ENCODE data around the gene PEAR1. TPM values are rescaled to one million over a fixed set of nuclear protein-coding genes. Genes with fewer than 3 reads are reported as not detected.

Gene PEAR1
- total and polyA plus RNA-seq, 2 of the 4 experiments (the other 2 are of a cell fraction) = 2.0 to 44.4 TPM

GRCh38 chr1:156947127-156947526 lies 53.6 kb downstream of the PEAR1 start:
- no peak for ATAC-seq (ENCODE audit: low read depth)
- in situ Hi-C loops (cut with MboI; ENCODE audit: low sequenced_read_pairs) (no loop called here), intact Hi-C loops (cut with micrococcal nuclease) (no loop called here), dilution Hi-C loops (cut with HindIII; ENCODE audit: low sequenced_read_pairs, unreplicated experiment) (no loop called here)
- Histone ChIP-seq H3K9me3 (ENCODE audit: control insufficient read depth, insufficient read depth, low read length) (no peaks in the 10 kb centered on the region), H3K9ac (ENCODE audit: low read depth, low read length) (no peak overlapping the region), H3K36me3 (ENCODE audit: control insufficient read depth, insufficient read depth, low read length) (peaks cover 73% of the 10 kb centered on the region), H3K27me3 (ENCODE audit: control insufficient read depth, insufficient read depth, low read length) (no peaks in the 10 kb centered on the region), H3K23ac (ENCODE audit: low read depth, low read length) (no peak overlapping the region), H2BK120ac (ENCODE audit: low read depth, low read length) (no peak overlapping the region), H3K56ac (ENCODE audit: extremely low read depth, insufficient read depth, low read length) (no peak overlapping the region), H3K4me3 (ENCODE audit: insufficient read depth, low read depth, low read length) (no peak overlapping the region), H3K18ac (ENCODE audit: low read depth, low read length) (no peak overlapping the region), H2AK5ac (ENCODE audit: low read depth, low read length) (no peak overlapping the region), H2AFZ (replicated peaks; ENCODE audit: low read length, poor library complexity) (no peak overlapping the region), H3K14ac (replicated peaks; ENCODE audit: low read depth, low read length) (no peak overlapping the region), H2BK15ac (ENCODE audit: low read depth, low read length) (no peak overlapping the region), H4K8ac (ENCODE audit: low read depth in 2 of 2, low read length in 2 of 2) (no peak overlapping the region), H3K4me1 (ENCODE audit: control insufficient read depth, insufficient read depth, low read length) (no peaks in the 10 kb centered on the region), H3K27ac (ENCODE audit: insufficient read depth, low read length) (no peak overlapping the region), H4K20me1 (ENCODE audit: insufficient read depth, low read length) (no peaks in the 10 kb centered on the region; the same call in 1 of the 2 replicates), H4K91ac (ENCODE audit: insufficient read depth, low read depth, low read length) (no peak overlapping the region), H3K9me1 (ENCODE audit: insufficient read depth, low read length) (peaks cover 27% of the 10 kb centered on the region), H2AK9ac (replicated peaks; ENCODE audit: low read depth, low read length, poor library complexity) (no peak overlapping the region), H2BK20ac (ENCODE audit: low read depth, low read length) (no peak overlapping the region), H3K79me1 (ENCODE audit: low read depth in 1 of 2, low read length in 2 of 2) (no peaks in the 10 kb centered on the region), H3K4ac (ENCODE audit: low read depth, low read length) (no peak overlapping the region), H4K5ac (ENCODE audit: low read depth, low read length) (no peak overlapping the region), H3K4me2 (ENCODE audit: low read depth, low read length) (no peak overlapping the region), H2BK5ac (ENCODE audit: low read depth, low read length, poor library complexity, severe bottlenecking) (no peak overlapping the region)
- BruUV-seq (replicated peaks) = no TSS peak
- DNase-seq = no peak
- TF ChIP-seq FOS (IDR thresholded peaks at IDR 0.05; ENCODE audit: low read depth, low read length) = no peak
- ChIA-PET POLR2A (ENCODE audit: unreplicated experiment) (no interaction called here), CTCF (no interaction called here)
- 100% methylated on average over 3 of the region's 9 CpGs; no CpG with 5 or more reads in 1 of the 2 experiments for WGBS, 2 experiments (ENCODE audit: extremely low coverage in 2 of 2, insufficient read length in 1 of 2)

All from IMR-90 (cell line).